ENCODE measurements around the gene ADRB2. TPM values are rescaled to one million over a fixed set of nuclear protein-coding genes. Genes with fewer than 3 reads are reported as not detected.

Gene ADRB2
- total RNA-seq, 2 donors from 2014 or later: 0.94 to 1.2 TPM

GRCh38 chr5:148791696-148792095, 34.7 kb upstream of the ADRB2 start:
- Histone ChIP-seq H3K27ac (no peak overlapping the region), H3K4me1 (no peaks in the 10 kb centered on the region), H3K27me3 (no peaks in the 10 kb centered on the region), H3K9me3 (no peaks in the 10 kb centered on the region), H3K9ac (ENCODE audit: low read depth in 2 of 2, low read length in 2 of 2) (no peak overlapping the region), H3K4me3 (no peak overlapping the region), H3K36me3 (no peaks in the 10 kb centered on the region)
- TF ChIP-seq CTCF (IDR thresholded peaks at IDR 0.05): no peak
- intact Hi-C loops (cut with DNase I): no loop called here
- no peak for DNase-seq

- Histone ChIP-seq H3K27me3 (no peaks in the 10 kb centered on the region), H3K9me3 (no peaks in the 10 kb centered on the region), H3K4me1 (no peaks in the 10 kb centered on the region), H3K36me3 (no peaks in the 10 kb centered on the region), H3K9ac (ENCODE audit: low read depth in 2 of 2, low read length in 2 of 2) (no peak overlapping the region), H3K4me3 (no peak overlapping the region), H3K27ac (no peak overlapping the region)
- no peak for DNase-seq
- TF ChIP-seq CTCF (IDR thresholded peaks at IDR 0.05): no peak
- intact Hi-C loops (cut with DNase I): no loop called here
Measured at GRCh38 chr5:148792744-148793143, 33.7 kb upstream of the ADRB2 start.

GRCh38 chr5:148793261-148793660, 33.1 kb upstream of the ADRB2 start:
- Histone ChIP-seq H3K9ac (ENCODE audit: low read depth in 2 of 2, low read length in 2 of 2) (no peak overlapping the region), H3K4me1 (no peaks in the 10 kb centered on the region)

GRCh38 chr5:148794275-148794674, 32.1 kb upstream of the ADRB2 start:
- no peaks in the 10 kb centered on the region for H3K4me1 ChIP-seq
- no peak overlapping the region for H3K4me3 ChIP-seq
- H3K36me3 ChIP-seq: no peaks in the 10 kb centered on the region
- no peak for DNase-seq
- no peak overlapping the region for H3K9ac ChIP-seq (ENCODE audit: low read depth in 2 of 2, low read length in 2 of 2)
- intact Hi-C loops (cut with DNase I): no loop called here
- no peaks in the 10 kb centered on the region for H3K27me3 ChIP-seq
- no peak overlapping the region for H3K27ac ChIP-seq
- H3K9me3 ChIP-seq: no peaks in the 10 kb centered on the region
- no peak for TF ChIP-seq CTCF (IDR thresholded peaks at IDR 0.05)

More at GRCh38 chr5:148793261-148793660, 33.1 kb upstream of the ADRB2 start:
- Histone ChIP-seq H3K27me3 (no peaks in the 10 kb centered on the region), H3K36me3 (no peaks in the 10 kb centered on the region), H3K4me3 (no peak overlapping the region), H3K27ac (no peak overlapping the region), H3K9me3 (no peaks in the 10 kb centered on the region)
- DNase-seq: no peak
- intact Hi-C loops (cut with DNase I): no loop called here
- TF ChIP-seq CTCF (IDR thresholded peaks at IDR 0.05): no peak

GRCh38 chr5:148794729-148795561, 31.5 kb upstream of the ADRB2 start:
- Histone ChIP-seq H3K9ac (ENCODE audit: low read depth in 2 of 2, low read length in 2 of 2) (no peak overlapping the region), H3K9me3 (no peaks in the 10 kb centered on the region), H3K36me3 (no peaks in the 10 kb centered on the region), H3K4me3 (no peak overlapping the region), H3K27ac (no peak overlapping the region), H3K27me3 (no peaks in the 10 kb centered on the region), H3K4me1 (no peaks in the 10 kb centered on the region)
- intact Hi-C loops (cut with DNase I): no loop called here
- no peak for TF ChIP-seq CTCF (IDR thresholded peaks at IDR 0.05)
- DNase-seq: no peak

All from colonic mucosa (tissue), 4 donors.